HG03575 (cell line): ENCODE results near the gene LTC4S.

Experiments used
- ATAC-seq: cut with Tn5 transposase; IDR thresholded peaks from one replicate; pipeline ENCODE4 v1.9.1; 2021; ENCODE audit not compliant: unreplicated experiment, insufficient number of reproducible peaks, low FRiP score; ENCODE audit errors: extremely low read depth

The LTC4S gene

DNA sequence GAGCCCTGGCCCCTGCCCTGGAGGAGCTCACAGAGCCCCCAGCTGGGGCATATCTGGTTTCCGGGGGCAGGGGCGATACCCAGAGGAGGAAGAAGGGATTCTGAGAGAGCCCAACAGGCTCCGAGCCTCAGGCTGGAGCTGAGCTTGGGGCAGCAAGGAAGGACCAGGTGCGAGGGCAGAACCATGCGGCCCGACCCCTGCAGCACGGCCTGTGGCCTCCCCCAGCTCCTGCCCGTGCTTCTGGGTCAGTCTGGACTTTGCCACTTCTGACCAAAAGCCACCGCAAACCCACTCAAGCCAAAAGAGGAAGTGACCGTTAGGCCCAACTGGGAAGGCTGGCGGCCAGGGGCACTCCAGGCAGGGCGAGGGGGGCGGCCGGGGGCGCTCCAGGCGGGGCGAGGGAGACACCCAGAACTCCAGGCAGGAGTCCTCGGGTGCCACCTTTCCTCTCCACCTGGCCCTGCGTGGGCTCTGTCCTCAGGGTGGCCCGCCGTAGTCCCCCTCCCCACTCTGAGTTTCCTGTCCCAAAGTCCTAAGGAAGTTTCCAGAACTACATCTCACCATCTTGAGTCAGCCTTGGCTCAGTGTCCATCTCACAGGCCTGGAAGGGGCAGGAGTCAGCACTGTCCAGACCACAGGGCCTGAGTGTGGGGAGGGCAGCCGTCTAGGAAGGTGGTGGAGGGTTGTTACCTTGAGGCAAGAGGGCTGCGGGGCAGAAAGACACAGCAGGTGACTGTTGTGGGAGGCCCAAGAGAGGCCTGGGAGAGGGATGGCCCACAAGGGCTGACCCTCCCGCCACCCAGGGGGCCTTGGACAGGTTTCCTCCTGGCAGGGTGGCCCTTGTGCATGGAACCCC lies 946 bp upstream of the LTC4S start:
- ATAC-seq: no peak

GRCh38 chr5:179794171-179794570 lies 385 bp downstream of the LTC4S start:
- no peak for ATAC-seq

DNA sequence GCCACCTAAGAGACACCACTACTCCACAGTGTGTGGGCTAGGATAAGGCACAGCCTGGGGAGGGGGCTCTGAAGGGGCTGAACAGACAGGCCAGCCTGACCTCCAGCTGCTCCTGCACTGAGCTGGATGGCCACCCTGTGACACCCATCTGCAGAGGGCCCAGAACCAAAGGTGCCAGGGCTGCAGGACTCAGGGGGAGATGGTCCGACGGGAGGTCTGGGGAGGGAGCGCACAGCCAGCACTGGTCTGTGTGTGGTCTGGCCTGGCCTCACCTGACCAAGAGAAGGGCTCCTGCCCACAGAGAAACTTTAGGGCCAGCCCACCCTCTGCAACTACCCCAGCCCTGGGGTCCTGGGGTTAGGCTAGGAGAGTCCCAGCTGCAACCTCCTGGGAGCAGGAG lies 789 bp downstream of the LTC4S start:
- no peak for ATAC-seq

DNA sequence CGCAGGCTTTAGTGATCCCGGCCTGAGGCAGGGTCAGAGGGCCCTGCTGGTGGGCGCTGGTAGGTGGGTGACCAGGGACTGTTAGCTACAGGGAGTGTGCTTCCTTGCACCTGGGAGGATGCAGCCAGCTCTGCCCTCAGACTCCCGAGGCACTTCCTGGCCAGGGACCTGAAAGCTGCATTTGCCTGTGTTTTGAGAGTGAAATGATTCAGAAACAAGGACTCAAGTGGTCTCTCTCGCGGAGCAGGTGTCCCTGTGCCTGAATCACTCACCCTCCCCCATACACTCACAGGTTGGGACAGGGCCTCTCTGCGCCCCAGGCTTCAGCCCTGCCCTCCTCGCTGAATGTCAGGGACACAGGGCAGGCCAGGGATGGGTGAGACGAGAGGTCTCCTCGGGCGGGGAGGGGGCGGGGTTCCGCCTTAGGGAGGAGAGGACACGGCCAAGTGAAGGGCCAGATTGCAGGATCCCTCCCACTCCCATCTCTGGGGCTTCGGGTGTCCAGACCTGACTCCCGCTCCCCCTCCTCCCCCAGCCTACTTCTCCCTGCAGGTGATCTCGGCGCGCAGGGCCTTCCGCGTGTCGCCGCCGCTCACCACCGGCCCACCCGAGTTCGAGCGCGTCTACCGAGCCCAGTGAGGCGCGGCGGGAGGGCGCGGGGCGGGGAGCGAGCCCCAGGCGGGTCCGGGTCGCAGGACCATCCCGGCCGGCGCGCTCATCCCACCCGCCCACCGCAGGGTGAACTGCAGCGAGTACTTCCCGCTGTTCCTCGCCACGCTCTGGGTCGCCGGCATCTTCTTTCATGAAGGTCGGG lies 1.5 kb downstream of the LTC4S start:
- ATAC-seq: no peak

DNA sequence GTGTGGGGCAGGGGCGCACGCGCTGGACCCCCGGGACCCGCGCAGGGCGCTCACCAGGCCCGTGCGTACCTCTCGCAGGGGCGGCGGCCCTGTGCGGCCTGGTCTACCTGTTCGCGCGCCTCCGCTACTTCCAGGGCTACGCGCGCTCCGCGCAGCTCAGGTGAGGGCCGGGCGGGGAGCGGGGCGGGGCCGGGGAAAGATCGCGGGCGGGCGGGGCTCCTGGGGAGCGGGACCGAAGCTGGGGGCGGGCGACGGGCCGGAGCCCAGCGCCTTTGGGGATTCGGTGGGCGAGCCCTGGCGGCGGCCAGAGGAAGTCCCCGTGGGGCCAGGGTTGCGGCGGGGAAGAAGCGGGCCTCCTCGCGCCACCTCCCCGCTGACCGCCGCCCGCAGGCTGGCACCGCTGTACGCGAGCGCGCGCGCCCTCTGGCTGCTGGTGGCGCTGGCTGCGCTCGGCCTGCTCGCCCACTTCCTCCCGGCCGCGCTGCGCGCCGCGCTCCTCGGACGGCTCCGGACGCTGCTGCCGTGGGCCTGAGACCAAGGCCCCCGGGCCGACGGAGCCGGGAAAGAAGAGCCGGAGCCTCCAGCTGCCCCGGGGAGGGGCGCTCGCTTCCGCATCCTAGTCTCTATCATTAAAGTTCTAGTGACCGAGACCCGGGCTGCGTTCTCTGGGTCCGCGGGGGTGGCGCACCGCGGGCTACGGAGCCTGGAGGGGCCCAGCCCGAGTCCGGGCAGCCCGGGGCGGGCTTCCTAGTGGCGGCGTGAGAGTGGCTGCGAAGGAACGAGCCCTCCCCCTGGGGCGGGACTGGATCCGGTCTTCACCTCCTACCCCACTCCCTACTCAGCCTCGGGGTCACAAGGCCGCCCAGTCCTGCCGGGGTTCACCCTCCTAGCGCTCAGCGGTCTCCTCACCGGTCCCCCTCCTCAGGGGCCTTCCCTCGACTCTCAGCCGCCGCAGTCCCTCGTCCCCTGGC lies 2.4 kb downstream of the LTC4S start:
- ATAC-seq: no peak

DNA sequence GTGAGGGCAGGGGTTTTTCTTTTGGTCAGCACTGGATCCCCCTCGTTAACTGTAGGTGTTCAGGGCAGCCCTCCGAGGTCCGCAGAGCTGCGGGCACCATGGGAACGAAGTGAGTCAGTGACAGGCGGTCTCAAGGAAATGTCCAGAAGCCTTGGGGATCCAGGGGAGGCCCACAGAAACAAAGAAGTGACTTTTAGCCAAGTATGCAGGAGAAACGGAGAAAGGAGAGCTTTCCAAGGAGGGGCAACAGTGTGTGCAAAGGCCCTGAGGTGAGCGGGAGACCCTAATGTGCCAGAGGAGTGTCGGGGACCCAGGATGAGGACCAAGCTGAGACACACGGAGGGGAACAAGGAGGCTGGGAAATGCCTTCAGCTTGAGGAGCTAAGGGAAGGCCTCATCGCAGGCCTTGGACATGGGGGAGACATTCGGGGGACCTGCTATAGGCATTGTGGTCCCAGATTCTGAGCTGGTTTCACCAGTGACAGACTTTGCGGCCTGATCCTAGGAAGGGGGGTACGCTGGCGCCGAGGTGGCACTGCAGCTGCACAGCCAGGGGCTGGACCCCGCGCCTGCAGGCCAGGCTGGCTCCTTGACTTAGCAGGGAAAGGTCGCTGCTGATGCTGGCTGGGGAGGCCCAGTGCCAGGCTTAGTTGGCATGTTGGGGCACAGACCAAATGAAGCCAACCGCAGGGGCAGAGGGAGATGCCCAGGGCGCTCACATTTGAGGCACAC lies 3.3 kb downstream of the LTC4S start:
- ATAC-seq: no peak

DNA sequence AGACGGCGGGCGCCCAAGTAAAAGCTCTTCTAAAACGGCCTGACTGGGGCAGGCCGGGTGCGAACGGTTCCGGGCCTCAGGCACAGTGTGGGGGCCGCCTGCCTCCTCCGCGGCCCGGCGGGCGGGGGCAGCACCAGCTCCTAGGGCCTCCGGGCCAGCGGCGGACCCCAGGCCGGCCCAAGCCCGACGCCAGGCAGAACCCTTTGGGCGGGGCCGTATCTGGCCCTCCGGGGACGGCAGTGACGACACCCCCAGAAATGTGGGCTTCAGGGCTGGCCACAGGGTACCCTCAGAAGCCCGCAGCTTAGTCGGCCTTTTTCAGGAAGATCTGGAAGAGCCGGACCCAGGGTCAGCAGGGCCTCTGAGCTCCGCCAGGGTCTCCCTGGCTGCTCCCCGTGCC lies 4.0 kb downstream of the LTC4S start:
- no peak for ATAC-seq

DNA sequence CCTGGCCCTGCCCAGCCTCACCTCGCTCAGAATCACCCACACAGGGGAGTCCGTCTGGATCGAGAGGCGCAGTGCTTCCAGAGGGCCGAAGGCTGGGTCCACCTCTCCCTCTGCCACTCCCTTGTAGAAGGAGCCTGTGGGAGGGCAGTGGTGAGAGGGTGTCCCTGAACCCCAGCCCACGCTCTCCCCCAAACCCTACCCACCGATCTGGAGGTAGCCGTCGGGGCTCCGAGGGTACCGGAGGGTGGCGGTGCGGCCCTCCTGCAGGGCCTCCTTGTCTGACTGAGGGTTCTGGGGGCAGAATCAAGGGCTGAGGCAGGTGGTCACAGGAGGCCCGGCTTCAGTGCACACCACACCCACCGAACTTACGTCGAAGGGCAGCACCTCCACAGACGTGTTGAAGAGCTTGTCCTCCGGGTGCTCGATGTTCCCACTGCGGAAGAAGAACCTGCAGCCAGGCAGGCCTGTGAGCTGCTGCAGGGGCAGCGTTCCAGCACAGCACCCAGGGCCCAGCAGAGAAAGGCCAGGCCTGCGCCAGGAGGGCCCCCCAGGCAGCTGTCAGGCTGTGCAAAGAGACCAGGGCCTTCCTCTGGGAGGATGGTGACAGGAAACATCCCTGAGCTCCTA lies 4.5 kb downstream of the LTC4S start:
- no peak for ATAC-seq

DNA sequence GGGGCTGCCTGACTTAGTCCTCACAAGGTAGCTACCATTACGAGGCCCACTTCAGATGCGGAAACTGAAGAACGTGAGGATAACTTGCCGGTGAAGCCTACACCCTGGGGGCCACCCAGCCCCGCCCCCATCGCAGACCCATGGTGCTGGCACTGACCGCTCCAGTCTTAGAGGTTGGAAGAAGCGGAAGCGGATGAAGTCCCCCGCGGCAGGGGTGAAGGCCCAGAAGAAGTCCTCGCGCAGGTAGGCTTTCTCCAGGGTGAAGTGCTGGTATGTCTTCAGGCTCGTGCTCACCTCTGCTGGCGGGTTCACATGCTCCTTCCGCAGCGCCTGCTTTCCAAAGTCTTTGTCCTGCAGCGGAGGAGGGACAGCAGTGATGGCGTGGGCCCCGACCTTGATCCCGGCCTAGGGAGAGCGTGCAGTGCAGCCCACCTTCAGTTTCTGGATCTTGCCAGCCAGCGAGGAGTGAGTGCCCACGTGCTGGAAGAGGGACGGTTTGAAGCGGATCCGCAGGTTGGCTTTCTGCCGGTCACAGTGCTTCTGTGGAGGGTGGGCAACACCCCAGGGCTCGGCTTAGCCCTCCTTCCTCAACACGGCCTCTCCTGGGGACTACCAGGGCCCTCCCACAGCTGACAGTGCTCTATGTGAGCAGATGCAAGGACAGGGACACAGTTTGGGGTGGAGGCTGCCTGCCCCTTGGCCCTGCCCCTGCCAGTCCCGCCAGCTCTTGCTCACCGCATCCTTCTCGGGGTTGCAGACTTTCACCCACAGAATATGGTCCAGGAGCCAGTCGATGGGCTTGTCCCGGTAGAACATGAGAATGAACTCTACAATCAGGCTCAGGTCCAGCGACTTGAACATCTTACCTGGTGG lies 5.2 kb downstream of the LTC4S start:
- ATAC-seq: no peak

DNA sequence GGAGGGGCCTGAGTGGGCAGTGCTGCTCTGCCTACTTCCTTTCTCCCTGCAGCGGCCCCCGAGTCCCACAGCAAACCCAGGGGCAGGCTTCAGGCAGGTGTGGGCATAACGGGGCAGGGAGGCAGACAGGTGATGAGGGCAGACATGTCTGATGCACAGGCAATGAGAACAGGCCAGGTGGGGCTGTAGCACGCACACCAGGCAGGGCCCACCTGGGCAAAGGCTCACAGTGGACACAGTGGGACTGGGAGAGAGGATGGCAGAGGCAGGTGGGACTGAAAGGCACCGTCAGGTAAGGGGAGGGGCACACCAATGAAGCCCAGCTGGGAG lies 5.8 kb downstream of the LTC4S start:
- ATAC-seq: no peak

DNA sequence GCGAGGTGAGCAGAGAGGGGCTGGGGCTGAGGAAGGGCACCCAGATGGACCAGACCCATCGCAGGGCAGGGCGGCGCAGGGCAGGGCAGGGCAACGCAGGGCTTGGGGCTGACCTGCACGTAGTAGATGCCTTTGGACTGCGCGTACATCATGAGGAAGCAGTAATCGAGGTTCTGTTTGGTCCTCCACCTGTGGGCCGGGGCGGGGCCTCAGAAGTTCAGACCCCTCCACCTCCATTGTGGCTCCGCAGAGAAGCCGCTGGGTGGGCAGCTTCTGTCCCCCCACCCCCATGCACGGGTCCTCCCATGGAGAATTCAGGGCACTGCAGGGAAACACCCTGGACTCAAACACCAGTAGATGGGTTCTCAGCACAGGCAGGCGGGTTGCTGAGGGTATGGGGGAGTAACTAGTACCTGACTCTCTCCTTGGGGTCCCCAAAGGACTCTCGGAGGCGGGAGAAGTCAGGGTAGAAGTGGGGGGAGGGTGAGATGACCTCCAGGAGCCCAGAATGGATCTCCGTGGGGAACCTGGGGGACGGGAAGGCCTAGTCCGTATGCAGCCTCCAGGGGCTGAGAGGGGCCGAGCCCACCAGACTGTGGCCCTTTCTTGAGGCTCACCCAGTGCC lies 6.4 kb downstream of the LTC4S start:
- ATAC-seq: no peak

GRCh38 chr5:179800696-179801201 lies 7.0 kb downstream of the LTC4S start:
- no peak for ATAC-seq

DNA sequence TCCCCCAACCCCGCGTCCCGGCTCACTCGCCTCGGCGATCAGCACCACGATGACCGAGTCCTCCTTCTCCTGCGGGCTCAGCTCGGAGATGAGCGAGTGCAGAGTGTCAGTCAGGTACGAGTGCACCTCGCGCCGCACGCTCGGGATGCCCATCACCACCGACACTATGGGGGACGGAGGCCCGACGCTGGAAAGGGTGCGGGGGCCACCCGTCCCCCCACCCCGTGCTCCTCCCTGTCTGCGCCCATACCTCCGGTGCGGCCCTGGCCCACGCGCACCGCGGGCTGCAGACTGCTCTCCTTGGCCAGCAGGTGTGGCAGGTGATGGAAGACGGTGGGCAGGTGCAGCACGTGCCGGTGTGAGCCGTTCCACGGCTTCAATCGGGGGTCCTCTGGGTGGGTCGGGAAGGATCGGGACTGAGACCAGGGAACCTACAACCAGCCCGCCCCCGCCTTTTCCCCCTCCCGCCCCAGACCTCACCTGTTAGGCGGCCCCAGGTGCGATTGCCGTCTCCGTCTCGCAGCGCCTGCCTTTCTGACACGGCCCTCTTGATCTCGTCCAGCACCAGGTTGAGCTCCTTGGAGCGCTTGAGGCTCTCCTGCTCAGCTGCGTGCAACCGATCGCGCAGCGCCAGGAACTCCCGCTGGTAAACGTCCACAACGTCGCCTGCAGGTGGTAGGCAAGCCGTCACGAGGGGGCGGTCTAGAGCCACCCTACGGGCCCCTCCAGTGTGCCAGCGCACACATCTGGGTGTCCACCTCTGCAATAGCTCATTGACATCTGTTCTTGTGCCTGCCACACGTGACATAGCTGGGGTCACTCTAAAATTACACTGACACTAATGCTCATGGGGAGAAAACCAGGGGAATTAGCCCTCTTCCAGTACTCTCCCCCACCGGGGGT lies 7.8 kb downstream of the LTC4S start:
- no peak for ATAC-seq

DNA sequence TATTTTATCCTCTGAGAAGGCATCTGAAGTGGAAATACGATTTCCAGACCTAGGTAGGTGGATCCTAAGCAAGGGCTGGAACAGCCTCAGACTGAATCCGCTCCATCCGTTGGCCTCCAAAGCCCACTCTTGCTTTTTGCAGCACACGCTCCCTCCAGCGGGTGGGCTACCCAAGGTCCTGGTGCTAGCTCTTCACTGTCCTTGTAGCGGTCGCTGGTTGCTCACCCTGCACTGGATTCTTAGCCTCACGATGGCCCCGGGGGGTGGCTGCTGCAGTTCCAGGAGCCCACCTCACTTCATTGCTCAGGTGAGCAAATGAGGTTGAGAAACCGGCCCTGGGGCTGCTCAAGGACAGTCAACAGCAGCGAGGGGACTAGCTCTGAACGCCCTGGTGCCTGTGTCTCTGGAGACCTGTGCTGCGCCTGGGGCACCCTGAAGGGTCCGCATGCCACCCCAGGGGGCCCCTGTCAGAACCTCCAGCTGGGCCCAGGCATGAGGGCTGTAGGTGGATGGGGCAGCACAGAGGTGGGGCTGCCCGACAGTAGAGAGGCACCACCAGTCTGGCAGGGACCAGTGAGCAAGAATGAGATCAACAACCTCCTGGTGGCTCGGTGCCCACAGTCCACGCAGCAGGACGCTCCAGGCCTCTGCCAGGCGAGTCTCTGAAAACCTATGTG lies 8.6 kb downstream of the LTC4S start:
- no peak for ATAC-seq

DNA sequence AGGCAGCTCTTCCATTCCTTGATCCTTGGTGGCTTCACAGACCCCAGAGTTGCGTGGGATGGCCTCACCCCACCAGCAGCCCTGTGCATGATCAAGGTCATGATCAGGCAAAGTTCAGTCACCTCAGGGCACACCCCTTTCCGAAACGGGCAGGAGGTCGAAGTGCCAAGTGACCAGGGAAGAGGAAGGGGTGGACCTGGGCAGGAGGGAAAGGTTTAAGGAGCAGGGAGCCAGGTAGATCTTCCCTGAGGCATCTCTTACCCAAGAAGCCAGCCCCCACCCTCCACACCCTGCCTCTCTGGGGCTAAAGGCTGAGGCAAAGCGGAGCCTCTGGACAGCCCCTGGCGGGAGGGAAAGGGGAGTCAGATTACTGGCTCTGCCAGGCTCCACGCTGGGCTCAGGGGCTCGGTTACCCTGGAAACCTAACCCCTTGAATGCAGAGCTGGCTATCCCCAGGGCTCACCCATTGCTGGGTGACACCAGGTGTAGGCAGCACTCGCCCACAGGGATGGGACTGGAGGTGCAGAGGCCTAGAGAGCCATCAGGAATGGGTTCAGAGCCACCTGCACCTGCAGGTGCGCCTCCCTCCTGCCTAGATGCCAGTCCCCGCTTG lies 9.3 kb downstream of the LTC4S start:
- ATAC-seq: no peak
